Activated CD8-positive, alpha-beta memory T cell treated with anti-CD3 and anti-CD28 coated beads, Interleukin-2, amount 50 U/mL, for 24 hours (primary cell): Measurements from ENCODE around the gene GLDC.
"Not testable (repeated sequence)": the region's sequence is repeated elsewhere in the genome, so short reads cannot be mapped to it uniquely, and the experiment has no call there.

ENCODE experiments used
- DNase-seq: peaks from one replicate; pipeline ENCODE4 v3.0.0-alpha.2; 2020; ENCODE audit errors: extremely low read depth

The GLDC gene

DNA sequence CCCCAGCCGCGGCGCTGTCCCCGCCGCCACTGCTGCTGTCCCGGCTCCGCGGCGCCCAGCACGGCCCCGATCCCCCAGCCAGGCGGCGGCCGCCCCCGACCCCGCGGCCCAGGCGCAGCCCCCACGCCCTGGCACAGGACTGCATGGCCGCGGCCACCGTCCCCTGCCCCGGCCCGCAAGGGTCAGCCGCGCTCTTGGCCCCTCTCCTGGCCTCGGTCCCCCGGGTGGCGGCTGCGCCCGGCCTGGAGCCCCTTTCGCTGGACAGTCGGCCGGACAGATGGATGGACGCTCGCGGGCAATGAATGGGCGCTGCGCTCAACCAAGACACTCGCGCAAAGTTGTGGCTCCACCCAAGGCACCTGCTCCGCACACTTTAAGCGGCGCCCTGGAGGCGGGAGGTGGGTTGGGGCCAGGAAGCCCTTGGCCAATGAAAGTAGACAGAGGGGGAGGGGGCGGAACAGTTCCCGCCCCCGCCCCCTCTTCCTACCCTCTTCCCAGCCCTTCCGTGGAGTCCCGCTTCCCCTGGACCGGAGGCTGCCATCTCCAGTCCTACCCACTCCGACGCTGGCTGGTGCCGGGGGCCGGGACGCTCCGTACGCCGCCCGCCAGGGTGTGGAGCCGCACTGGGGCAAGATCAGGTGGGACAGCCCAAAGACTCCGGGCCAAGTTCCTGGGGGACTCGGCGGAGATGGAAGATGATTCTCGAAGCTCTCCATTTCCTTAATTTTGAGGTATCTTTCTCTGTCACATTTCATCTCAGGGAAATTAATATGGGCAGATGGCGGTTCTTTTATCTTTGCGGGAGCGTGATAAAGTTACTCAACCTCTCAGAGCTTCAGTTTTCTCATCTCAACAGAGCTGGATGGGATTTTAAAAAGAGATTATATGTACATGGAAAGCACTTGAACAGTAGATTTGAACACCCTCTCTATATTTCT, at the start of gene GLDC:
Gene GLDC, minus strand, starts transcription at position 375 of the 938 bp plus-strand sequence. Its CDS starts 230 bp downstream, at position 145.
- no peak for DNase-seq

DNA sequence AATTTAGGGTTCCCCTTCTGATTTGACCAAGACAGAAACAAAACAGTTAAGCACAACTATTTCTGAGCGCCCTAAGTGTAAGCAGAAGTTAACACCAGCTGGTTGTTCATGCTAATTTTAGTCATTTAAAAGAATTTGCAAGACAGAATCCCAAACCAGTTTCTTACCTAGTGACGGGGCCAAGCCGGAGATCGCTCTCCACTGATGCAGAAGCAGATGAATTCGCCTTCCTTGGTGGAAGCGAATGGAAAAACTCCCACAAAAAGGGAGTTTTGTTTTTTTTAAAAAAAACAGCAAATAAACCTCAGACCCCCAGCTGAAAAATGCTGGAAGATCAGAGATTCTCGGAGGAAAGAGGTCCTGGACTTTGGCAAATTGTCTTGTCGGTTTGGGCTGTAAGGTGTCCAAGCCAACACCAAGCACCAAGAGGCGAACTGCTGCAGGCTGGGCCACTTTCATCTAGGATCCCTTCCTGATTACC, 47.4 kb upstream of the GLDC start:
- no peak for DNase-seq

DNA sequence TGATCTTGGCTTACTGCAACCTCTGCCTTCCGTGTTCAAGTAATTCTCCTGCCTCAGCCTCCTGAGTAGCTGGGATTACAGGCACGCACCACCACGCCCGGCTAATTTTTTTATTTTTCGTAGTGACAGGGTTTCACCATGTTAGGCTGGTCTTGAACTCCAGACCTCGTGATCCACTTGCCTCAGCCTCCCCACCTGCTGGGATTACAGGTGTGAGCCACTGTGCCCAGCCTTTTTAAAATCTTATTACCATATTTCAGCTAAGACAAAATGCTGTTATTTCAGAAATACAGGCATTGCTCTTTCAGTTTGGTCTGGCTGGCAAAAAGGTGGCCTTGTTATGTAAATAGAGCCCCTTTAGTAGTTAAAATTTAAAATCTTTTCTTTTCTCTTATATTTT, 46.9 kb upstream of the GLDC start:
- DNase-seq = no peak

DNA sequence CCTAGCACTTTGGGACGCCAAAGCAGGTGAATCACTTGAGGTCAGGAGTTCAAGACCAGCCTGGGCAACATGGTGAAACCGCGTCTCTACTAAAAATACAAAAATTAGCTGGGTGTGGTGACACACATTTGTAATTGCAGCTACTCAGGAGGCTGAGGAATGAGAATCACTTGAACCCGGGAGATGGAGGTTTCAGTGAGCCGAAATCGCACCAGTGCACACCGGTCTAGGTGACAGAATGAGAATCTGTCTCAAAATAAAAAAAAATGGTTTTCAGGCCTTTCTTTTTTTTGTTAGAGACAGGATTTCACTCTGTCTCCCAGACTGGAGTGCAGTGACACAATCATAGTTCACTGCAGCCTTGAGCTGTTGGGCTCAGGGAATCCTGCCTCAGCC, 45.1 kb upstream of the GLDC start:
- not testable (repeated sequence) for DNase-seq

DNA sequence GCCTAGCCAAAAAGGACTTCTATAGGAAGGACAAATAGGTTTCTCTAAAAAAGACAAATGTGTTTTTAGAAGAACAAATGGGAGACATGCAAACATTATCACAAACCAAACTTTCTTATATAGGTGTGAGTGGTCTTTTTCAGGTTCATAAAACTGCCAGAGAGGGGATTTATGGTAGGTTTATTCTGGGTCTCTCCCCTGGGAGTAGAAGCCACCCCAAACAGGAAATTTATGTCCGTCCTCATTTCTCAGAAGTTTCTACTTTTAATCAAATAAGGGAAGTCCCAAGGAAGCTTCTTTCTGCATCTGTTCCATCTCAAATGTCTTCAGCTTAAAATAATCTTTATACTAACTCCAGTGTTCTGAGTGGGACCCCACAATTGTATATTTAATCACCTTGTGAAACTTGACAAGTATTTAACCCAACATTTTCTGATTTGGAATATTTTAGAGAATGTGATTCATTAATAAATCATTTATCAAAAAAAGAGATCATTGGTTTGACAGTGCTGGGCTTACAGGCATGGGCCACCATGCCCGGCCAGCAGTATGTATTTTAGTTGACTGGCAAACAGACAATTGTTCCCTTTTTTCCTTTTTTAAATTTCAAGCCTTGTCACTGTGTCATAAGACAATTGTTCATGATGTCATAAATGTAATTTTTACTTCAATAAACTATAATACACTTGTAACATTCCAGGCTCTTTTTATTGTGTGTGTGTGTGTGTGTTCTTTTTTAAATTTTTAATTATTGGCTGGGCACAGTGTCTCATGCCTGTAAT, 44.6 kb upstream of the GLDC start:
- no peak for DNase-seq

DNA sequence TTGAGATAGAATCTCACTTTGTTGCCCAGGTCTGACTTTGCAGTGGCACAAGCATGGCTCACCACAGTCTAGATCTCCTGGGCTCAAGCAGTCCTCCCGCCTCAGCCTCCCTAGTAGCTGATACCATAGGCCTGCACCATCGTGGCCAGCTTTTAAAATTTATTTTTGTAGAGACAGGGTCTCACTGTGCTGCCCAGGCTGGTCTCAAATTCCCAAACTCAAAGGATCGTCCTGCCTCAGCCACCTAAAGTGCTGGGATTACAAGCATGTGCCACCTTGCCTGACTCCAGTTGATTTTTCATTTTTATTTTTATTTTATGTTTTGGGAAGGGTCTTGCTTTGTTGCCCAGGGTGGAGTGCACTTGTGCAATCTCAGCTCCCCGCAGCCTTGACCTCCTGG, 41.7 kb upstream of the GLDC start:
- DNase-seq = no peak

DNA sequence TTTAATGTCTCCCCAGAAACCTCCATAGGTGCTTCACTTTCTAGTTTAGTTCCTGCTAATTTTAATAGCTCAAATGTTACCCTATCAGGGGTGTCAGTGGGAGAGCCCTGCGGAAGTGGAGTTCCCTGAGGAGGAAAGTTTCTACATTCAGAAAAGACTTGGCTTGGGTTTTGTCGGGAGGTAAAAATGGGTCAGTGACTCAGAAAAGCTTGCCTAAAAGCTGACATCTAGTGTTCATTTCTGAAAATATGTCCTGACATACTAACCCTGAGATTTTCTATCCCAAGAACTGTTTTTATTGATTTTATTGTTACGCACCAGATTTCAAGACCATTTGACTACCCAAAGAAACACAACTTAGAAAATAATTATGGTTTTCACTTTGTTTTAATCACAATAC, 40.9 kb upstream of the GLDC start:
- no peak for DNase-seq

DNA sequence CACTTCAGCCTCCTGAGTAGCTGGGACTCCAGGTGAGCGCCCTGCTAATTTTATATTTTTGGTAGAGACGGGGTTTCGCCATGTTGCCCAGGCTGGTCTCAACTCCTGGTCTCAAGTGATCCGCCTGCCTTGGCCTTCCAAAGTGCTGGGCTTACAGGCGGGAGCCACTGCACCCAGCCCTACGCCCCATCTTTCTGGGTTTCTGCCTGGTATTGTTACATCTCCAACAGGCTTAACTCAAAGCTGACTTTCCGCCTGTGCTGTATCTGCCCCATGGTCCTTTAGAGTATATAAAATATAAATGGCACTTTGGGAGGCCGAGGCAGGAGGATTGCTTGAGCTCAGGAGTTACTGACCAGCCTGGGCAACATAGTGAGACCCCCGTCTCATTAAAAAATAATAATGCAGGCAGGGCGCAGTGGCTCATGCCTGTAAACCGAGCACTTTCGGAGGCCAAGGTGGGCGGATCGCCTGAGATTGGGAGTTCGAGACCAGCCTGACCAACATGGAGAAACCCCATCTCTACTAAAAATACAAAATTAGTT, 36.5 kb upstream of the GLDC start:
- no peak for DNase-seq

DNA sequence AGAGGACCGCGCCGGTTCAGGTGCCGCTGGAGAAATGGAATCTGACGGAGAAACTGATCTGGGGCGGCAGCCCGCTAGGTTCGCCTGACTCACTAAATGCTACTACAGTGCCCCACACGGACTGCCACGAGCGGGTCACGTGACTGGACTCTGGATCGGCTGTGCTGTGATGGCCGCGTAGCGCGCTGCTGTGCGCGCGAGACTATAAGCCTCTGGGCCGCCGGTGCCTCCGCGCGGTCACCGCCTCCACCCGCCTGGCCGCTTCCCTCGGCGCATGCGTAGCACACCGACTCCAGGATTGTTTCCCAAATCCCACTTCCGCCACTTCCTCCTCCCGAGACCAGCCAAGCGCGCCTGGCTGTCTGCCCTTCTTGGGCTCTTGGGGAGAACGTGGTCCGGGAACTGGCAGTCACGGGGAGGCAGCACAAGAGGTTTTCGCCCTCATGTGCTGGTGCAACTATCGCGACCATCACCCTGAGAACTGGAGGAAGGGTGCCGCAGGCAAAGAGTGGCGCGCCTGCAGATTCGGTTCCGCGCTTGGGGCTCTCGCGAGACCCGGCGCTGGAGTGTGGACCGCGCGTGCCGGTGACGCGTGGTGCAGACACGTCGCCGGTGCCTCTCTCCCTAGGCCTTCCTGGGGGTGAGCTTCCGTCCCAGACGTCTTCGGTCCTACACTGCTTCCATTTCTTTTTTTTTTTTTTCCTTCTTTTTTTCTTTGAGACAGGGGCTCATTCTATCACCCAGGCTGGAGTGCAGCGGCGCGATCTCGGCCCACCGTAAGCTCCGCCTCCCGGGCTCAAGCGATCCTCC, 35.8 kb upstream of the GLDC start:
- peak; percentile 80 for DNase-seq

DNA sequence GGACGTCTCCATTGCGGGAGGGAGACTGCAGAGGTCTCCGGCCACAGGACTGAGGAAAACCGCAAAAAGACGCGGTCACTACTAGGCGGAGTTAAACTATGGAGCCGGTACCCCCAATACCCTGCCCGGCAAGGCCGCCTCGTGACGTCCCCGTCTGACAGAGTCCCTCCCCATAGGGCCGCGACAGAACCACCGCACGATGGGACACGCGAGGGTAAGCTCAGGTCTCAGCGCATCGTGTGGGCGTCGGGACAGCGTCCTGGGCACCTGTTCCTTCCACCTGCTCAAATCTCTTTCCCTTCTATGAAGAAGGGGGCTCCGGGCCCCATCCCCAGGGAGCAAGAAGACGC, 35.2 kb upstream of the GLDC start:
- DNase-seq = peak; percentile 41

DNA sequence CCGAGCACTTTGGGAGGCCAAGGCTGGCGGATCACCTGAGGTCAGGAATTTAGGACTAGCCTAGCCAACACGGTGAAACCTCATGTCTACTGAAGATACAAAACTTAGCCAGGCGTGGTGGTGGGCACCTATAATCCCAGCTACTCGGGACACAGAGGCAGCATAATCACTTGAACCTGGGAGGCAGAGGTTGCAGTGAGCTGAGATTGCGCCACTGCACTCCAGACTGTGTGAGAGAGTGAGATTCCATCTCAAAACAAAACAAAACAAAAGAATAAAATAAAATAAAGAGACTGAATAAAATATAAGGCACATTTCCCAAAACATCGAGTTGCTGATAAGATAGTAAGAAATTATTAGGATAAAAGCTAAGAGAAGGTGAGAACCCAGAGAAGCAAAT, 32.3 kb upstream of the GLDC start:
- DNase-seq = no peak

DNA sequence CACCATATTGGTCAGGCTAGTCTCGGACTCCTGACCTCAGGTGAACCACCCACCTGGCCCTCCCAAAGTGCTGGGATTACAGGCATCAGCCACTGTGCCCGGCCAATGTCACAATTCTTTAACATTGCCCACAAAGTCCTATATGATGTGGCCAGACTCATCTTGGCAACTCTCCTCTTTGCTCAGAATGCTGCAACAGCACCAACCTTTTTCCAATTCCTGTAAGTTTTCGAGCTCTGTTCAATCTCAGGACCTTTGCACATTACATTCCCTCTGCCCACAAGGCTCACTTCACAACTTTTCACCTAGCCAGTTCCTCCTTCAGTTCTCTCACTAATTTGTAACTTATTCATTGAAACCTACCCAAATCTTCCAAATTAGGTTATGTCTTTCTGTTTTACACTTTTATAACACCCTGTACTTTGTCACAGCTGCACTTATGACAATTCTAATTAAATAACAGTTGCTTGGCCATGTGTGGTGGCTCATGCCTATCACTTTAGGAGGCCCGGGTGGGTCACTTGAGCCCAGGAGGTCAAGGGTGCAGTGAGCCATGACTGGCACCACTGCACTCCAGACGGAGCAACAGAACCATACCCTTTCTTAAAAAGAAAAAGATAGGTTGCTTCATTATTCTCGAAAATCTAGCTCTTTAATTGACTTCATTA, 30.9 kb upstream of the GLDC start:
- DNase-seq = no peak

DNA sequence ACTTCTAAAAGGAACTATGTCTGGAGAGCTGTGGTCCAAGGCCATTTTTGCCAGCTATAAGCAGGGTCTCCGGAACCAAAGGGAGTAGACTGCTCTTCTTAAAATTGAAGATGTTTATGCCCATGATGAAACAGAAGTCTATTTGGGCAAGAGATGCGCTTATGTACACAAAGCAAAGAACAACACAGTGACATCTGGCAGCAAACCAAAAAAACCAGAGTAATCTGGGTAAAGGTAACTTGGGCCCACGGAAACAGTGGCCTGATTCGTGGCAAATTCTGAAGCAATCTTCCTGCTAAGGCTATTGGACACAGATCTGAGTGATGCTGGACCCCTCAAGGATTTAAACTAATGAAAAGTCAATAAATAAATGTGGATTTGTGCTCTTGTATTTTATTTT, 29.7 kb upstream of the GLDC start:
- no peak for DNase-seq

DNA sequence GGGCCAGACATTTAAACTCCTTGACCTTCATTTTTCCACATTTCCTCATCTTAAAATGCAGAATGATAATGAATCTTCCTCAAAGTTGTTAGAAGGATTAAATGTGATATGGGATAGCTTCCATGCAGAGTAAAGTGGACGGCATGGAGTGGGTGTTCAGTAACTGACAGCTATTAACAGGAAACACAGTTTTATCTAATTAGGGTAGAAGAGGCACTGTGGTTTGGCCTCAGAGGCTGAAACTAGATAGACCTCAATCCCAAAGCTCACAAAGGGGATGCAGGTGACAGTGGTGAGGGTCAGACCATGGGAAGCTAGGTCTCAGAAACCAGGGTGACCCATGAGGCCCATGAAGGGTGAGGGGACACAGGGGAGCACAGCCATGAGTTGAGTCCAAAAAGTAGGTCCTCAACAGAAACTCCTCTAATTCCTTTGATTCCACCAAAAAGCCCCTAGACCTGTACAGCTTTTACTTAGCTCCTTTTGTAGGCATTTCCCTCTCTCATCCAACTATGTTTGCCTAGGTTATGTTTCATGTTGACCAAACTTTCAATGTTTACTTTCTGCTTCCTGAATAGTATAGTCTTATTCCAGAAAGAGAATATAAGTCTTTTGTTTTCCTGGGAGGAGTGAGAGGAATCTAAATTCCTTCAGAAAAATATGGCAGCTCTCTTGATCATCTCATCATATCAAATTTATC, 27.9 kb upstream of the GLDC start:
- DNase-seq = no peak

DNA sequence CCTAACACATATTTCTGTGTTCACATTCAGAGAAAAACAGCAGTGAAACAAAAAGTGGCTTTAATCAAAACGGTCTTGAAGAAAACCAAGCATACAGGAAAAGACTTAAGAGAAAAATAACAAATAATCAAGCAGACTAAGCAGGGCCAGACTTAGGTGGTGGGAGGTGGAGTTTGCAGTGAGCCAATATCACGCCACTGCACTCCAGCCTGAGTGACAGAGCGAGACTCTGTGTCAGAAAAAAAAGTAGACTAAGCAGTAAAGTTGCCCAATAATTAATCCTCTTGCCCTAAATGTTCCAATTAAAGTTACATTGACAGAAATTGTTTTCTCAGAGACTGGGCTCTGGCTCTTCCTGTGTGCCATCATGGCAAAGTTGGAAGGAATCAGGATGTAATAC, 26.6 kb upstream of the GLDC start:
- no peak for DNase-seq

DNA sequence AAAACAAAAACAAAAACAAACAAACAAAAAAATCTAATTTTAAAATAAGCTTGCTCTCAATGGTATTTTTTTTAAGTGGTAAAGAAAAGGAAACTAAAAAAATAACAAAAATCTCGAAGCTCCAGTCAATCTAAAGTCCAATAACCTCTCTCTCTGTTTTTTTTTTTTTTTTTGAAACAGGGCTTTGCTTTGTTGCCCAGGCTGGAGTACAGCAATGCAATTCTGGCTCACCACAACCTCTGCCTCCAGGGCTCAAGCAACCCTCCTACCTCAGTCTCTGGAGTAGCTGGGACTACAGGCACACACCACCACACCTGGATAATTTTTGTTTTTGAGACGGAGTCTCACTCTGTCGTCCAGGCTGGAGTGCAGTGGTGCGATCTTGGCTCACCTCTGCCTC, 25.9 kb upstream of the GLDC start:
- no peak for DNase-seq

DNA sequence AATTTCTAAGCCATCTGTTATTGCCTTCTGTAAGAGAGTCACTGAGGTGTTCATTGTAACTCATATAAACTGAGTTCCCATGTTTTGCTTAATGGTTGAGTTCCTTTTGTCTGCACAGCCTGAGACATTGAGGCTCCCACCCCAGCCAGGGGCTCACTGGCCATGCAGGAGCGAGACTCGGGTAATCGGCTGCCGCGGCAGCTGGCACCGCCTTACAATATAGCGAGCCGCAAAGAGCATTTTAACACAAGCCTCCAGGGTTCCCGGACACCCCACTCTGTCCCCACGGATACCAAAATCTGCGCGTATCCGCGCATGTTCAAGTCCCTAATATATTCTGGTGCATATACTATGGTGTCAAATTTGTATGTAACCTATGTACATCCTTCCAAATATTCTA, 24.4 kb upstream of the GLDC start:
- no peak for DNase-seq

DNA sequence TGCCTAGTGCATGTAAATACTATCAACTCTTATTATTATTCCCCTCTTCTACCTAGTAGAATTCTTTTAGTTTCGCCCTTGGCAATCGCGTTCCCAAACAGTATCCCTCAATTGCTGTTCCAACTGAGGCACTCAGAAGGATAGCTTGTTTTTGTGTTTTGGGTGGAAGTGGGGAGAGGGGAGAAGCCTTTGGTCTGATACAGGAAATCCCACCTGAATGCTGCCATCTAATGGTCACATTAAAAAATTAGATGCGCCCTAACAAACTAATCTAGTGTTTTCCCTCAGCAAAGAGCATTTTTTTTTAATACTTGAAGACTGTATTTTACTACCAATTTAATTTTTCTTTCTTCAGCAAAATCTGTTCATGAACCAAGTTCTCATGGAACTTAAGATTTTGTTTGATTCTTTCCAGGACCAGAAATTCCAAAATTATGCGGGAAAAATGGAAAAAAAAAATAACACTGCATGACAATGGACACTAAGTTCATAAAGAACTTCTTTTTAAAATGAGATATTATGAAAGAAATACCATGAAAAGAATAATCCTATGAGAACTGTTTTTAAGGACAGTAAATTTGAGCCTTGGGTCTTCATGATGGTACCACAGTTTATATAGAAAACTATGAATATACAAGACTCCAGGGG, 22.2 kb upstream of the GLDC start:
- no peak for DNase-seq

DNA sequence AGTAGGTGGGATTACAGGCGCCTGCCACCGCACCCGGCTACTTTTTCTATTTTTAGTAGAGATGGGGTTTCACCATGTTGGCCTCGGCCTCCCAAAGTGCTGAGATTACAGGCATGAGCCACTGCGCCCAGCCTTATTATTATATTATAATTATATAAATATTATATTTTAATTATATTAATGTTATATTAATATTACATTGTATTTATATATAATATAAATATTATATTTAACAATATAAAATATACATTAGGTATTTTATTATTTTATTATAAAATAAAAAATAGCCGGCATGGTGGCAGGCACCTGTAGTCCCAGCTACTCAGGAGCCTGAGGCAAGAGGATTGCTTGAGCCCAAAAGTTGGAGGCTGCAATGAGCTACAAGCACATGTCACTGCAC, 21.6 kb upstream of the GLDC start:
- DNase-seq = no peak

DNA sequence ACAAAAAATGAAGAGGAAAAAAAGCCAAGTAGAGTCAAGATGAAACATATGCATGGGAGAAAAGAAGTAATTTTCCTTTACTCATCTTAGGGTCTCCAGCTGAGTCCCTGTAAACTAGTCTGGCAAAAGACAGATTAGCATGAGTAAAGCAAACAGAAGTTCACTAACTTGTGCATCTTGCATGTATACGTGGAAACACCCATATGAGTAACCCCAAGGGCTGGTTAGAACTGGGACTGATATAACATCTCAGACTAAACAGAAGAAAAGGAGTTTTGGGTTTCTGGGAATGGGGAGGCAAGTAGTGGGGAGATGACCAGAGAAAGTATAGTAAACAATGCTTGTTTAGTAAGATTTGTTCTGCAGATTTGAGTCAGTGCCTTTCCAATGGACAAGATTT, 20.1 kb upstream of the GLDC start:
- DNase-seq = no peak
